GM18873 (cell line): ENCODE data around the gene STOX2.

Experiments used
- ATAC-seq: cut with Tn5 transposase; IDR thresholded peaks from one replicate; pipeline ENCODE4 v1.9.1; 2021; ENCODE audit warnings: mild to moderate bottlenecking, moderate library complexity, moderate number of reproducible peaks; ENCODE audit not compliant: unreplicated experiment, low FRiP score

The STOX2 gene

DNA sequence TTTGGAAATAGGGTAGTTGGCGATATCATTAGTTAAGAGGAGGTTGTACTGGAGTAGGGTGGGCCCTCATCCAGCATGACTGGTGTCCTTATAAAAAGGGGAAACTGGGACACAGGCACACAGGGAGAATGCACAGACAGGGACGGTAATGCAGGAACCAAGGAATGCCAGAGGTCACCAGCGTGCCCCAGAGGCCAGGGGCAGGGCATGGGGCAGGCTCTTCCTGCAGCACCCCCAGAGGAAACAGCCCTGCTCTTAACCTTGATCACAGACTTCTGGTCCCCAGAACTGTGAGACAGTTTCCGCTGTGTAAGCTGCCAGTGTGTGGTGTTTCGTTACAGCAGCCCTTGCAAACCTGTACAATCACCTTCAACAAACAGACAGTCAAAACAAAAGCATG lies 15.9 kb upstream of the STOX2 start:
- no peak for ATAC-seq

DNA sequence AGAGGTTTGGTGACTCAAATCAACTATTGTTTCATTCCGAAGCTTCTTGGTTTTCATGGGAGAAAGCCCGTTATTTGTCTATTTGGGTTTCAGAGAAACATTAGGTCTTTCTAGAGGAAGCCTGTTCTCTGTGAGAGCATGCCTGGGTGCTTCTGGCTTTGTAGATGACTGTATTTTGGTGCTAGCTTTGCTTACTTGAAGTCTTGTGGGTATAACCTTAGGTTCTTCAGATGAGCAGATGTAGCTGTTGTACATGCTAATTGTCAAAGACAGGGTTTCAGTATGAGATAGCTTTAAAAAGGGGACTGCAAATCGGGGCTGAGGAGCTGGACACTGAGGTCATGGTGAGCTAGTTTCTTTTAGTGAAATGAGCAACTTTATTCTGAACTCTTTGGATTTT lies 7.9 kb upstream of the STOX2 start:
- no peak for ATAC-seq

DNA sequence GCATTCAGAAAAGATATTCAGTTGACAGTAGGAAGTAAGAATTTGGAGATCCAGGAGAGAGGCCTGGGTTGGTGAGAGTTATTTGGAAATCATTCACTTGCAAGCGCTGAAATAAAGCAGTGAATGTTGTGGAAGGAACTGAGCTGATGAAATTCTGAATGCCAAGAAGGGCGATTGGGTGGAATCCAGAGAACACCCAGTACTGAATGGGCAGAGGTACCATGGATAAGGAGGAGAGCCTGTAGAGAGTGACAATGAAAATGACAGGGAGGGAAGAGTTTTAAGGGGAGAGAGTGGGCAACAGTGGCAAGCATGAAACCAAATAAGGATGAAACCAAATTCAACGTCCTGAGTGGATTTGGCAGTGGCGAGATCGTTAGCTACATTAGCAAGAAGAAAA lies 6.7 kb upstream of the STOX2 start:
- no peak for ATAC-seq

DNA sequence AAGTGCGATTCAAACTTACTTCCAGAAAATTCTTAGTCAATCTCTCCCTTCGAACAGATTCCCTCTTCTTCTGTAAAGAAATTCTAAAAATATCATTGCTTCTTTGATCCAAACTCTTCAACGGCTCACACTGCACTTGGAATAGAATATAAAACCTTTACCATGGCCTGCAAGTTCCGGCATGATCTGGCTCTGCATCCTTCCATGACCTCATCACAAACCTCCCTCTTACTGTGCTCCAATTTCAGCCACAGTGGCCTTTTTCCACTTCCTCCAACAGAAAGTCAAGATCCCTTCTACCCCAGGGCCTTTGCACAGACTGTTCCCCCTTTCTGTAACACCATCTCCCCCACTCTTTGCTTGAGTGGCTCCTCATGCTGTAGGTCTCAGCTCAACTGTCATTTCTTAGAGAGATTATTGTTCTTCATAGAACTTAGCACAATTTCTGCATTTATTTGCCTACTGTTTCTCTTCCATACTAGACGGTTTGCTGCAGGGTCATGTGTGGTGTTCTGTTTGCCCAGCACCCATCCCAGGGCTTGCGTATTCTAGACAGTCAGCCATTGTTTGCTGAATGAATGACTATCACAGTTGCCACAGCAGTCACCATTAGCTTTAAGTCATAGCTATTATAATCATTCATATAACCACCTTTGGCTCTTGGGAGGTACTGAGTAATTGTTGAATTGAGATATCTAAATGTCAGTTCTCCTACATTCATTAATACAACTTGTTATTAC lies 1.9 kb upstream of the STOX2 start:
- no peak for ATAC-seq

DNA sequence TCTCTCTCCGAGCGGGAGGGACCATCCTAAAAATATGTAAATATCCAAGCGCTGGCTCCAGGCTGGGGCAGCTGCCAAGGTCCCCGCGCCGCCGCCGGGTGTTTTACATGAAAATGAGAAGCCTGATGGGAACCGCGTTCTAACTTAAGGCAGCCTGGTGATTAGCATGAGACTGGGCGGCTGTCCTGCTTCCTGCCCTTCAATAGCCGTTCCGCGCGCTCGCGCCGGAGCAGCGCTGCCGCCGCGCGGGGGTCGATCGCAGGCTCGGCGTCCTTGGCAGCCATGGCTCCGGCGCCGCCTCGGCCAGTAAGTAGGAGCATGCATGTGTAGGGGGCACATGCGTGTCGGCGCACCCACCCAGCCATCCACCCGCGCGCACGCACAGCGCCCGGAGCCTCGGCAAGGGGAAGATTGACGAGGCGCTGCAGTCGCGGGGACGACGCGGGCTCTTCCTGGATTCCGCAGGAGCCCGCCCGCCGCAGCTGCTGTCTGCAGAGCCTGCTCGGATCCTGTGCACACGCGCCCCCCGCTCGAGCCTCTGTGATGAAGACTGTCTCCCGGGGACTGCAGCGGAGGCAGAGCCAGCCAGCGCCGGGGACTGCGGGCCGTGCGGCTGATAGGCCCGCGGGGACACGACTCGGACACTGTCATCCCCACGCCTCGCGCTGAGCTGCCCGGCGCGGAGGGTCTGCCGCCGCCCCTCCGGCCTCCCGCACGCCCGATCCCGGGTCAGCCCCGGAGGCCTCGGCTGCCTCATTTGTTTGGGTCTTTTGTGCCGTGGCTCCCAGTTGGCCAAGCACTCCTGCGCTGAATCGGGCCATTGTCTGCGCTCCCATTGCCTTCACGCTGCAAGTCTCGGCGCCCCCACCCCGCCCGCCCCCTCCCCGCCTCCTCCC lies 734 bp downstream of the STOX2 start:
- no peak for ATAC-seq

DNA sequence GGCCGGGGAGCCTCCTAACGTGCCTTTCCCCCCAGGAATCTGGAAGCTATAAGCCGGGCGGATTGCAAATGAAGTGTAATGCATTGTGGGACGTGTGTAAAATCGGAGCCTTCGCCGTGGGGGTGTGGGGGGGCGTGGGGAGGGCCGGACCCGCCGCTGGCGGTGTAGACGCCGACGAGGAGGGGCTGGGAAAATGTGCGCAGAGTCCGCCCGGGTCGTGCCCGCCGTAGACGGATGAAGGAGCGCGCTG lies 1.3 kb downstream of the STOX2 start:
- ATAC-seq: no peak

DNA sequence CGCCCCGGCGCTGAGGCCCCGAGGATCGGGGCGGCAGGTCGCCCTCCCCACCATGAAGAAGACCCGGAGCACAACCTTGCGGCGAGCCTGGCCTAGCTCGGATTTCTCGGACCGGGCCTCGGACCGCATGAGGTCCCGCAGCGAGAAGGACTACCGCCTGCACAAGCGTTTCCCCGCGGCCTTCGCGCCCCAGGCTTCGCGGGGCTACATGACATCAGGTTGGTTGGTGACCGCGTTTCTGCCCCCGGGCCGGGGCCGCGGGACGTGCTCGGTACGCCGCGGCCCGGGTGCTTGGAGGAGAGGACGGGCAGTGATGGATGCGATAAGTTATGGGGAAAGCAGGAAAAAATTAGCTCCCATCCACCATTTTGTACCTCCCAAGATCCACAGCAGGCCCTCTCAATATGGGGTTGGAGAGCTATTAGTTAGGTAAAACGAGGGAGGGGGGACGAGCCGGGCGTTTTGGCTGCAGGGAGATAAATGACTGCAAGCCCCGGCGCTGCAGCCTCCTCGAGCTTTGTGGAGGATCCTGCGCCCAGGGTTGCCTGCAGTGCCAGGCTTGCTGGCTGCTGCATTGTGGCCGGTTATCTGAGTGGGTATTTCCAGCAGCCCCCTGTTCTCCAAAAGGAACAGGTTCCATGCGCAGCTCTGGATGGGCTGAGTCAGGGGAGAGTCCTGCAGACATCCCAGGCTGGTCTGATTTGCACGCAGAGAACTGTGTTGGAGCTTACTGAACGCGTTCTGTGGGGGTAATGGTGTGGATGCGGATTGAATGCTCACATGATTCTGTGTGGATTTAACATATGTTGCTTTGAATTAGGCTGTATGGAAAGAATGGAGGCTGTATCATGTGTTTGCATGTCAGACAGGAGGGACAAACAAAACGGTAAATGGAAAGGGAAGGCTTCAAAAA lies 1.9 kb downstream of the STOX2 start:
- ATAC-seq: no peak

DNA sequence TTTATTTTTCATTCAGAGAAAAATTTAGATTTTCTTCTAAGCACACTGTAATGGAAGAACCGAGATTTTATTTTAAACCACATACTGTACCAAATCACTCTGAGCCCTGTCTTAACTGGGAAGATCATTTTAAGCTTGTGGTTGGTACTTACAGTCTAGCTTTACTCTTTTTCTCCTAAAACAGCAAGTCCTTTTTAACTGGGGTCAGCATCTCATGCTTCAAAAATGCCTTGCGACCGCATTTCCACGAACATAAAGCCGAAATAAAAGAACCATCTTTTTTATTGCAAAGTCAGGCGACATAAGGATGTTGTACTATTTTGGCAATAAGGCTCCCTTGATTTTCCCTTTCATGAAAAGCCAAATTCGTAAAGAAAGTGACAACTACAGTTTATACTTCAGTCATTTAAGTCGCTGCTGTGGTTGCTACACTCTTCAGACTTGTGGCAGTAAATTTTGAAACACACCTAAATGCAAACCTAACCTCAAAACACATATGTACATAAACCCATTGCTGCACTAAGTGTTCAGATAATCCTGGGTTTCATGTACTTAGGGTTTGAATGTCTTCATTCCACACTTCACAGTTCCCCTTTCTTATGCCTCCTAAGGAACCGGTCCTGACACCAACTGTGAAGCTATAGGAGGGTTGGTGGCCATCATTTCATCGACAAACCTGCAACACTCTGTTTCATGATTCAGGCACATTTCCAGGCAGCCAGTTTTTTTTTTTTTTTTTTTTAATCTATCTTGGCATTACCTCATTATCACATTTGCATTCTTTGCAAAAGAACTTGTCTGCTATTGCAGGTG lies 3.0 kb downstream of the STOX2 start:
- no peak for ATAC-seq

DNA sequence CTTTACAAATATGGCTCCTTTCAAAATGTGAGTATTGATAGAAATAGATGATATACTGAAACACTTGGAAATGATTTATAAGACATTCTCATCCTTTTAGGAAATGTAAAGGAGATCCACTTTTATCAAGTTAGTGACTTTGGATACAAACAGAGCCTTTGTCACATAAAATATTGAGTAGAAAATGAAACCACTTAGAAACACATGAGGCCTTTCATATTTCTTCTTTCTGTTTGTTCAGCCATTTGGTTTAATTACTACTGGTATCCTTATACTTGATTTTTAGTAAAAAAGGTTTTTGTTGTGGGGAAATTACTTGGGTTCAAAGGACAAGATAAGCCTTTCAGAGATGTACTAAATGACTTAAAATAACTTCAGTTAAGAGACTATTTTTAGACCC lies 4.1 kb downstream of the STOX2 start:
- ATAC-seq: no peak

DNA sequence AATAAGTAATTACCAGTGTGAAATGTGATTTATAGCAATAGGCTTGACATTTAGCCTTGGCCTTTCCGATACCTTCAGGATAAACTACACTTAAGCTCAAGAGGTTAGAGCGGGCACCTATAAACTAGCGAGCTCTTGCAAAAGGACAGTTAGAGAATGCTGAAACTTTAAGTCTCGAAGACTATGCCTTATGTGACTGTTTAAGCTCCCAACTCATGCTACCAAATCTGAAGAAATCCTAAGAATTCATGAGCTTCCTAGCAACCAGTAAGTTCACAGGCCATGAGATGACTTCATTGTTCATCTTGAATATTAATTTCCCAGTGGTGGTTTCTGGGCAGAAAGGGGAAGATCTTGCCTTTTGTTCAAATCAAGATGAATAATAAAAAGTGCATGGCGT lies 4.7 kb downstream of the STOX2 start:
- ATAC-seq: no peak

DNA sequence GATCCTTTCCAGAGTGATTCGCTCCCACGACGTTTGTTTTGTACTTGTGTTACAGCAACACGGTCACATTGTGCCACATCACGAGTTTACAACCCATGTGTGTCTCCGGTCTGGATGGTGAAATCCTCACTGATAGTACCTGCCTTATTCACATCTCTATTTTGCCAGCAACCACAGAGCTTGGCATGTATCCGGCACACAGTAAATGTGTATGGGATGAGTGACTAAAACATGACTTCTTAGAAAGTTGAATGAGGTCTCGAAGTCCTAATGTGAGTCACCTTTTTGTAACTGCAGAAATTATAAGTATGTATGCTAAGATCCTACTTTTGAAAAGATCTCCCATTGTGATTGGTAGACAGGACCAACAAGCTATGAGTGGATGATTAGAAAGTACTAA lies 7.5 kb downstream of the STOX2 start:
- no peak for ATAC-seq

DNA sequence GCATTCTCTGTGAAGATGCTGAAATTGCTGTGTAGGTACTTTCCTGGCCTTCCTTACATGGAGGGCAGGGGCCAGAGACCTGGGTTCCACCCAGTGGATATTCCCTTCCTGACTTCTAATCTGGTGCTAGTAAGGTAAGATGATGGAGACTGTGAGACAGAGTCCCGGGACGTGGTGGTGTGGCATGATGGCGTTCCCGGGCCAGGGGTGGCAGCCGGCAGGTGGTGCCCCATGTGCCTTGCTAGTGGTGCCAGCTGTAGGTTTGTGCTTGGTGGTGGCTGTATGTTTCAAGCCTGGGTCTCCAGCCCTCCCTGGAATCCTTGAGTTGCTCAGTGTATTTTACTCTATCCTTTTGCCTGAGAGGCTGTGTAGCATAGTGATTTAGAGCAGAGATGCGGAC lies 10.9 kb downstream of the STOX2 start:
- ATAC-seq: no peak

DNA sequence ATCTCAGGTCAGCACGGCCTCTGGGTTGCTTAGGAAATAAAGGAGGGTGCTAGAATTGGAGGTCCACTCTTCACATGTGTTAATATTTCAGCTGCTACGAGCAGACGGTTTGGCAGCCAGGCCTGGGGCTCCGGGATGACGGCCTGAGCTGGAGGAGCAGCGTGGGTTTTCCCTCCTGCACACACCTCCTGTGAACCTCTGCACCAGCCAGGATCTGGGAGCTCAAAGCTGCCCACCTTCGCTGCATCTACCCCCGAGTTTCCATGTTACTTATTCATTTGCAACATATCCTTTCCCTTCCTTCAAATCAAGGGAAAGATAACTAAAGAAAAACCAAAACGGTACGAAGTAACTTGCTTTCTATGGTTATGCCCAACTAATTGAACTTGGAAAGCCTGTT lies 13.6 kb downstream of the STOX2 start:
- ATAC-seq: no peak

DNA sequence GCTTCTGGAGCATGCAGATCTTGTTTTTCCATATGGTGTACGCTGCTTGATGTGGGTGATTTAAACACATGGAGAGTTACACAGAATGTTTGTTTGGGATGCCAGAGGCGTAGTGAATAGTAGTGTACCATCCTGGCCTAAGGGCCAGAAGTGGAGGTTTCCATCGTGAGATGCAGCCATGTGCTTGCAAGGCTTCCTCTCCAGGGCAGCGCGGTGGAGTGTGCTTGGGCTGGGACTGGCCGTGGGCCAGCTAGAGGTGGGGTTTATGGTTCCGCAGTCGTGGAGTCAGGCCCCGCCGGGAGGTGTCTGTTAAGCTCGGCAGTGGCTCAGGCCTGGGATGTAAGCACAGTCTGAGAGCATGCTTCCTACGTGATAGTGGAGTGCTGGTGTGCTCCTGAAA lies 14.0 kb downstream of the STOX2 start:
- no peak for ATAC-seq

DNA sequence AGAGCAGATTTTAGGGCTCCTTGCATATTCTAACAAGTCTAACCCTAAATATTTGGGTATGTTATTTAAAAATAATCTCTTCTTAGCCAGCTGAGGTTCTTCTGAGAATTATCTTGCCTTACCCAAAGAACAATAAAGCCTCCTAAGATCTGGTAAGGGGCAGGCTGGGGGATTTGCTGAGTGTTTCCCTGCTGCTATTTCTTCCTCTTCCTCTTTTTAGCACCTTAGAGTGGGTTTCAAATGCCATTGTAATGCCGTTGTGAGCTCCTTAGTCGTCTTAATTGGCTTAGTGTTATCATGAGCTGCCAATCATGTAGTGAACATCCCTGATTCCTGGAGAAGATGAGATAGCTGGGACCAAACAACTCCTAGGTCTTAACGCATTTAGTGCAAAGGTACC lies 15.4 kb downstream of the STOX2 start:
- no peak for ATAC-seq

DNA sequence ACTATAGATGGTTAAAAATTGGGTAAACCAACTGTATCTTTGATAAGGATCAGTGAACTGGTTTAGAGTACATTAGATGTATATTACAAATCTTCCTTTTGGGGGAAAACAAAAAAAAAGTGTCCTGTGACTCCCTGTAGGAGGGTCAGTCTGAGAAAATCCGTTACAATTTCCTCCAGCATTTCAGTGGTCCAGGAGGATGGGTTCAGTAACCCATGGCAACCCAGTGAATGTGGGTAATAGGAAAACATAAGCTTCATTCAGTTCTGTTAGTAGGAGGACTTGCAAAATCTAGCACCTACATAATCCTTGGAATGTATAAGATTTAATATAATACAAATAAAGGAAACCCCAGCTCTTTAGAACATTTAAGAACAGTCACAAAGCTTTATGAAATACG lies 16.2 kb downstream of the STOX2 start:
- ATAC-seq: no peak

DNA sequence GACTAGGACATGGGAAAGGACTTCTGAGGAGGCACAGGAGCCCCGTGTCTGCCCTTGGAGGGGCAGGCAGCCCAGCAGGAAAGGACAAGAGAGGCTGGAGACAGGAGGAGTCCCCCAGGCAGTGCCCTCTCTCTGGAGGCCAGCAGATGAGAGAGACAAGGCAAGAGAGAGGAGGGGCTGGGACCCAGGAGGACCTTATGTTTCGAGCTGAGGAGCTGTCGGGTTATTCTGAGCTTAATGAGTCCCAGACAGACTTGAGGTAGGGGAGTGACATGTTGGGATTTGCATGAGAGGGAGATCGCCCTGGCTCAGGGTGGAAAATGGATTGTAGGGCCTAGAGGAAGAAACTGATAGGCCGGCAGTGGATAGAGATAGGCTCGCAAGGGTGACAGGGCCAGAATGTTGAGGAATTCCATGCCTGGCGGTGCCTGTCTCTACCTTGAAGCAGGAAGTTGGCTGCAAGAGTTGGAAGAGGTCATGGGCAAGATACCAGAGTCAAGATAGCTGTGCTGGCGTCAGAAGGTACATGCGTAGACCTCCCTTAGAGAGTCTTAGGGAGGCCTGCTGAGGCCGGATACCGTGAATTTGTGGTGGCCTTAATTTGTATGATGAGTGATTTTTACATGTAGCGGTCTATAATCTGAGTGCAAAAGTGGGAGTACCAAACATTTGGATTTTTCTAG lies 19.4 kb downstream of the STOX2 start:
- no peak for ATAC-seq

DNA sequence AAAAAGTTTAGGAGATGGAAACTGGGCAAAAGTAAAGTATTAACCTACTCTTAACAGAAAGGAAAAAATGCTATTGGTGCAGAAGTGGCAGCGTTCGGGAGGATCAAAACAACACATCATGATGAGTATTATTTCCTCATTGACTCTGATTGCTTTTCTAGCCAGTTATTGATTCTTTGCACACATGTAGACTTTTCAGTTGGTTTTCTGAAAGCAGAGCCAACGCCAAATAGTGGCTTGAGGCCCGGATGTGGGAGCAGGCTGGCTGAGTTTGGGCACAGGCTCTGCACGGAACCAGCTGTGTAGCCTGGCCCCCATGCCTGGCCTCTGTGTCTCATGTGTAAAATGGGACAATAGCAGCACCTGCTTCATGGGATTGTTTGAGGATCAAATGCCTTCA lies 21.8 kb downstream of the STOX2 start:
- ATAC-seq: no peak

DNA sequence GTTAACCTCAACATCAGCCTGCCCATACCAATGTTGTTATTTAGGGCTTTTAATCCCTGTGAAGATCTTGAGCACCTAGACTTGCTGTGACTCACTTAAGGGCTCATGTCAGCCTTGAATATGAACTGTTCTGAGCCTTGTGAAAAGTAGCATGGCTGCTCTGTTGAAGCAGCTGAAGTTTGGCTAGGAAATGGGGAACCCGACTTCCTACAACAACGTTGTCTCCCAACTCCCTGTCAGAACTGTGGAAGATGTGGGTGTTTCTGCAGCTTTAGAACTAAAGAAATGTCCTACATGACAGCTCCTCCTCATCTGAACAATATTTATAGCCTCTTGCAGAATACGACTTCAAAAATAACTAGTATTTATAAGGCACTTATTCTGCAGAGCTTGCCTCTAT lies 27.5 kb downstream of the STOX2 start:
- no peak for ATAC-seq

DNA sequence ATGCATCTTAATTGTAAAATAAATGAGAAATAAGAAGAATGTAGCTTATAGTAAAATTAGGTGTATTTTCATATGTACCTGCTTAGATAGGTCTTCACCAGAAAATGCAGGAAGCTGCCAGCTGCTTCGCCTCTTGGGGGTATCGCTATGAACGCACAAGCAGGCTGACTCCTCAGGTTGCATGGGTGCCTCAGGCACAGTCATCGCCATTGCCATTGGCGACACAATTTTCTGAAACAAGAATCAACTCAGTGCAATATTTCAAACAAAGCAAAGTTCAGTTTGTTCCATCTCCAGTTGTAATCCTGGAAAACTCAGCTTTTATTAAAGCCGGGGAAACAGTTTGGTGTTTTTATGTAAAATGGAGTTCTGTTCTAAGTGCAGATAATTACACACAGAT lies 29.7 kb downstream of the STOX2 start:
- no peak for ATAC-seq
